CD4-positive, alpha-beta T cell (primary cell): ENCODE measurements around the gene NECAB3. TPM values are rescaled to one million over a fixed set of nuclear protein-coding genes. Genes with fewer than 3 reads are reported as not detected.
"Not testable (repeated sequence)": the region's sequence is repeated elsewhere in the genome, so short reads cannot be mapped to it uniquely, and the experiment has no call there.

Experiments used
- ATAC-seq: fragments of 200-7000 bp; cut with Tn5 transposase; one replicate; pipeline ENCODE4 v1.10.0; 2022; ENCODE audit warnings: mild to moderate bottlenecking; ENCODE audit not compliant: poor library complexity
- CTCF ChIA-PET: fragments of 350-600 bp; sonication (Branson Sonifier 250); formaldehyde crosslinking; loops from one replicate; lab custom pipeline; 2021; ENCODE audit warnings: antibody characterized with exemption, inconsistent platforms; lab: Charles Lee
- POLR2A ChIA-PET: fragments of 350-600 bp; sonication (Branson Sonifier 250); formaldehyde crosslinking; loops from one replicate; lab custom pipeline; 2021; ENCODE audit warnings: antibody characterized with exemption, inconsistent platforms; lab: Charles Lee
- DNase-seq, 14 experiments: peaks; one replicate each; pipeline ENCODE4 v3.0.0-alpha.2; 2013 to 2020; ENCODE audit warnings: mixed read lengths in 2 of 14
- H3K27ac ChIP-seq, 2 donors: one replicate each; pipeline versions ENCODE4 v1.5.1 to v1.7.0; 2013; ENCODE audit warnings: low read length in 2 of 2, low read depth in 1 of 2, mild to moderate bottlenecking in 1 of 2
- H3K27me3 ChIP-seq, 2 experiments: 1 replicate in 1 of 2; 2 replicates in 1 of 2; pipeline versions ENCODE4 v1.6.1 to v1.7.0; 2013; ENCODE audit warnings: low read length in 2 of 2, control low read depth in 1 of 2, mild to moderate bottlenecking in 1 of 2, moderate library complexity in 1 of 2; ENCODE audit not compliant: insufficient read depth in 2 of 2, control insufficient read depth in 1 of 2
- H3K36me3 ChIP-seq: one replicate; pipeline ENCODE4 v1.6.1; 2013; ENCODE audit warnings: low read length, control low read depth; ENCODE audit not compliant: insufficient read depth
- H3K4me1 ChIP-seq: one replicate; pipeline ENCODE4 v1.6.1; 2013; ENCODE audit warnings: low read length, control low read depth; ENCODE audit not compliant: insufficient read depth
- H3K4me3 ChIP-seq: one replicate; pipeline ENCODE4 v1.5.1; 2013; ENCODE audit warnings: mild to moderate bottlenecking, low read length, moderate library complexity
- H3K9me3 ChIP-seq, 2 experiments: 1 replicate in 1 of 2; 2 replicates in 1 of 2; pipeline versions ENCODE4 v1.6.1 to v1.7.0; 2013; ENCODE audit warnings: low read length in 2 of 2, mild to moderate bottlenecking in 2 of 2, control low read depth in 1 of 2, moderate library complexity in 1 of 2; ENCODE audit not compliant: control insufficient read depth in 1 of 2, insufficient read depth in 1 of 2
- H3K27ac Mint-ChIP-seq: one replicate; pipeline ENCODE4 v1.8.0; 2020; ENCODE audit warnings: mixed read lengths
- H3K27me3 Mint-ChIP-seq: one replicate; pipeline ENCODE4 v1.8.0; 2021; ENCODE audit warnings: mixed read lengths
- H3K36me3 Mint-ChIP-seq: one replicate; pipeline ENCODE4 v1.8.0; 2021; ENCODE audit warnings: low read depth, mixed read lengths
- H3K4me1 Mint-ChIP-seq: one replicate; pipeline ENCODE4 v1.8.0; 2021; ENCODE audit warnings: low read depth, mixed read lengths
- H3K4me3 Mint-ChIP-seq: one replicate; pipeline ENCODE4 v1.8.0; 2020; ENCODE audit warnings: mild to moderate bottlenecking, mixed read lengths
- H3K9me3 Mint-ChIP-seq: one replicate; pipeline ENCODE4 v1.8.0; 2020; ENCODE audit warnings: mixed read lengths
- intact Hi-C, 2 experiments: fragments of 100-400 bp; cut with DNase I in 1 of 2; cut with micrococcal nuclease in 1 of 2; formaldehyde crosslinking; loops; one replicate each; pipeline versions ENCODE4 v1.15.1 to v1.9.0; 2023 to 2025; cut with DNase I, micrococcal nuclease
- total RNA-seq, 174 experiments: library from RNA in 2 of 174; stranded (reverse) in 2 of 174; gene quantifications; one replicate each; pipeline ENCODE4 v1.2.3 and lab custom pipeline; 2021 to 2026
- TF ChIP-seq, protein P1 (sequence below): fragments of 200-600 bp; IDR thresholded peaks from one replicate; pipeline ENCODE4 v1.8.0; 2022; ENCODE audit warnings: antibody characterized with exemption, mild to moderate bottlenecking

Gene NECAB3
- total RNA-seq, 2 experiments from 2014 or later = 8.7 to 9.2 TPM

DNA sequence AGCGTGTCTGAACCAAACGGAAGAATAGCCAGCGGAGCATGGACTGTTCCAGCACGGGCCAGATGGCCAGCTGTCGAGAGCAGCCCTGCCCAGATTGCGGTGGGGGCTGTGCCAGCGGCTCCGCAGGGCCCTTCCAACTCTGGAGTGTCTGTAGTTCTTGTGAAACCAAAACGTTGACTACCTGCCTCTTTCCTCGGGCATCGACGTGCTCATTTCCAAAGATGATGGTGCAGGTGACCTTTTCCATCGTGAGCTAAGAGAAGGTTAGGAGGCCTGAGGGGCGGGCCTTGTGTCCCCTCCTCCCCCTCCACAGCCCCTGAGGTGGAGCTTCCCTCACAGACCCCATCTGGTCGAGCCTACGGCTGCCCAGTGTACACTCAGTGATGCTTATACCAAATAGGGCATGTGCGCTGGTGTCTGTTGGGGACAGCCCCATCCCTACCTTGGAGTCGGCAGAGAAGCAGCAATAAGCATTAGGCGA is 25.0 kb downstream of the NECAB3 start:
- Mint-ChIP-seq H3K27ac (no peak overlapping the region), H3K36me3 (peaks cover 16% of the 10 kb centered on the region), H3K27me3 (no peaks in the 10 kb centered on the region), H3K9me3 (no peaks in the 10 kb centered on the region), H3K4me1 (peaks cover 4% of the 10 kb centered on the region), H3K4me3 (no peak overlapping the region)
- TF ChIP-seq, protein P1, sequence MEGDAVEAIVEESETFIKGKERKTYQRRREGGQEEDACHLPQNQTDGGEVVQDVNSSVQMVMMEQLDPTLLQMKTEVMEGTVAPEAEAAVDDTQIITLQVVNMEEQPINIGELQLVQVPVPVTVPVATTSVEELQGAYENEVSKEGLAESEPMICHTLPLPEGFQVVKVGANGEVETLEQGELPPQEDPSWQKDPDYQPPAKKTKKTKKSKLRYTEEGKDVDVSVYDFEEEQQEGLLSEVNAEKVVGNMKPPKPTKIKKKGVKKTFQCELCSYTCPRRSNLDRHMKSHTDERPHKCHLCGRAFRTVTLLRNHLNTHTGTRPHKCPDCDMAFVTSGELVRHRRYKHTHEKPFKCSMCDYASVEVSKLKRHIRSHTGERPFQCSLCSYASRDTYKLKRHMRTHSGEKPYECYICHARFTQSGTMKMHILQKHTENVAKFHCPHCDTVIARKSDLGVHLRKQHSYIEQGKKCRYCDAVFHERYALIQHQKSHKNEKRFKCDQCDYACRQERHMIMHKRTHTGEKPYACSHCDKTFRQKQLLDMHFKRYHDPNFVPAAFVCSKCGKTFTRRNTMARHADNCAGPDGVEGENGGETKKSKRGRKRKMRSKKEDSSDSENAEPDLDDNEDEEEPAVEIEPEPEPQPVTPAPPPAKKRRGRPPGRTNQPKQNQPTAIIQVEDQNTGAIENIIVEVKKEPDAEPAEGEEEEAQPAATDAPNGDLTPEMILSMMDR = no peak
- ChIA-PET POLR2A (no interaction called here), CTCF (no interaction called here)
- no peak for DNase-seq
- peaks cover 9% of the 10 kb centered on the region for H3K4me1 ChIP-seq
- intact Hi-C loops = no loop called here
- no peak overlapping the region for H3K27ac ChIP-seq
- H3K27me3 ChIP-seq = no peaks in the 10 kb centered on the region
- no peaks in the 10 kb centered on the region for H3K9me3 ChIP-seq
- H3K4me3 ChIP-seq = no peak overlapping the region
- H3K36me3 ChIP-seq = peaks cover 15% of the 10 kb centered on the region
- no peak for ATAC-seq

DNA sequence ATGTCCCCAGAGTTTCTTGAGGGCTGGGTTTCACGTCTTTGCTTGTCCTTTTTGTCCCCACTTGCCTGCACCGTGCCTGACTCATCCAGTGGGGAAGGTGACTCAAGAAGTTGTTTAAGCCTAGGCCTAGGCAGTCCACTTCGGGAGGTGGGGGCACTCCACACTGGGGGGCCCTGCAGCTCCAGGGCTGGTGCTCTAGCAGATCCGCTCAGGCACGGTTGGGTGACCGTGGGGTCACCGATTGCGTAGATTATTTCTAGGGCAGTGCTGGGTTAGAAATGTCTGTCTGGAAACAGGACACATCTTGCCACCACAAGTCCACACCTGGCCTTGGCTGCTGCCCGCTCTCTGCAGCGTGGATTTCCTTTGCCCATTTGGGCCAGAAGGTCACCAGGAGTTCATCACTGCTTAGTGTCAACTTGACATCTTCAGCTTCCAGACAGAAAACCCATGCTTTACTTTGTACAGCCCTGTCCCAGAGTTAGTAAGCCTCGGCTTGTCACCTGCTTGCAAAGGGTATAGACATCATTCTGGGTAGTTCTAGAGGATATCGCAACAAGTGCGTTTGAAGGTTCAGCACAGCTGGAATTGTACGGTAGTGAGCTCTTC is 25.7 kb downstream of the NECAB3 start:
- H3K27ac Mint-ChIP-seq = no peak overlapping the region
- Histone ChIP-seq H3K4me3 (no peak overlapping the region), H3K36me3 (peaks cover 15% of the 10 kb centered on the region), H3K27me3 (no peaks in the 10 kb centered on the region), H3K9me3 (no peaks in the 10 kb centered on the region), H3K27ac (no peak overlapping the region), H3K4me1 (peaks cover 9% of the 10 kb centered on the region)
- ATAC-seq (no peak), DNase-seq (no peak)
- H3K9me3 Mint-ChIP-seq = no peaks in the 10 kb centered on the region
- H3K4me1 Mint-ChIP-seq = peaks cover 4% of the 10 kb centered on the region
- H3K27me3 Mint-ChIP-seq = no peaks in the 10 kb centered on the region
- intact Hi-C loops = no loop called here
- POLR2A ChIA-PET = interaction anchor here (1.0 kb wide), 1 partner anchor 15 kb away, joined by 3 read pairs; no protein-coding TSS in a partner anchor
- peaks cover 22% of the 10 kb centered on the region for H3K36me3 Mint-ChIP-seq
- H3K4me3 Mint-ChIP-seq = no peak overlapping the region
- TF ChIP-seq, protein P1 = no peak
- CTCF ChIA-PET = no interaction called here

GRCh38 chr20:33647603-33648395 is 26.4 kb downstream of the NECAB3 start:
- intact Hi-C loops = no loop called here
- peak in 1 of 14 experiments; percentile 44 for DNase-seq
- ATAC-seq = no peak
- TF ChIP-seq, protein P1 = no peak
- H3K4me3 Mint-ChIP-seq = no peak overlapping the region
- H3K4me3 ChIP-seq = no peak overlapping the region
- no peaks in the 10 kb centered on the region for H3K27me3 Mint-ChIP-seq
- ChIA-PET POLR2A (interaction anchor here (1.0 kb wide), 1 partner anchor 16 kb away, joined by 3 read pairs; no protein-coding TSS in a partner anchor), CTCF (no interaction called here)
- H3K27ac Mint-ChIP-seq = no peak overlapping the region
- peaks cover 17% of the 10 kb centered on the region for H3K36me3 ChIP-seq
- no peaks in the 10 kb centered on the region for H3K27me3 ChIP-seq
- H3K4me1 Mint-ChIP-seq = peaks cover 4% of the 10 kb centered on the region
- H3K36me3 Mint-ChIP-seq = peaks cover 29% of the 10 kb centered on the region
- H3K27ac ChIP-seq = no peak overlapping the region
- no peaks in the 10 kb centered on the region for H3K9me3 Mint-ChIP-seq
- no peaks in the 10 kb centered on the region for H3K9me3 ChIP-seq
- H3K4me1 ChIP-seq = peaks cover 9% of the 10 kb centered on the region

- H3K27me3 ChIP-seq, ATAC-seq, H3K9me3 Mint-ChIP-seq, H3K27ac ChIP-seq, DNase-seq, H3K4me3 Mint-ChIP-seq, H3K4me1 Mint-ChIP-seq, H3K9me3 ChIP-seq, H3K27ac Mint-ChIP-seq, H3K4me1 ChIP-seq, intact Hi-C loops, H3K4me3 ChIP-seq, H3K27me3 Mint-ChIP-seq: not testable (repeated sequence)
- CTCF ChIA-PET = interaction anchor here (1.3 kb wide), 1 partner anchor 190 kb away, joined by 3 read pairs; no protein-coding TSS in a partner anchor
- POLR2A ChIA-PET = interaction anchor here (1.1 to 1.5 kb wide), 2 partner anchors 20 to 22 kb away, joined by 3 read pairs; no protein-coding TSS in a partner anchor
- peaks cover 36% of the 10 kb centered on the region for H3K36me3 Mint-ChIP-seq
- peaks cover 19% of the 10 kb centered on the region for H3K36me3 ChIP-seq
These were observed 27.1 kb downstream of the NECAB3 start for GRCh38 chr20:33646959-33647602.
